CD14-positive monocyte (primary cell): ENCODE measurements around the gene CMPK1. TPM values are rescaled to one million over a fixed set of nuclear protein-coding genes. Genes with fewer than 3 reads are reported as not detected.

Source experiments
- DNase-seq, 3 donors: peaks; one replicate each; pipeline ENCODE4 v3.0.0-alpha.2; 2011 to 2022
- H2AFZ ChIP-seq: 2 replicates; pipeline ENCODE4 v1.6.0; 2012; ENCODE audit warnings: mild to moderate bottlenecking, low read depth, low read length, inconsistent platforms; ENCODE audit not compliant: insufficient read depth, poor library complexity, severe bottlenecking
- H3K27ac ChIP-seq, 2 donors: 1 replicate in 1 of 2; 2 replicates in 1 of 2; pipeline ENCODE4 v1.5.1; 2012 to 2013; ENCODE audit warnings: low read length in 2 of 2, control low read depth in 1 of 2, inconsistent platforms in 1 of 2, low read depth in 1 of 2, mild to moderate bottlenecking in 1 of 2
- H3K27me3 ChIP-seq, 2 donors: one replicate each; pipeline versions ENCODE4 v1.6.0 to v1.6.1; 2011 to 2013; ENCODE audit warnings: low read length in 2 of 2; ENCODE audit not compliant: control insufficient read depth in 2 of 2, insufficient read depth in 2 of 2
- H3K36me3 ChIP-seq, 2 donors: replicated peaks in 1 of 2; 1 replicate in 1 of 2; 2 replicates in 1 of 2; pipeline versions ENCODE4 v1.5.1 to v1.6.1; 2012 to 2013; ENCODE audit warnings: low read length in 2 of 2, control low read depth in 1 of 2, inconsistent platforms in 1 of 2, mild to moderate bottlenecking in 1 of 2; ENCODE audit not compliant: insufficient read depth in 2 of 2, control insufficient read depth in 1 of 2
- H3K4me1 ChIP-seq, 2 donors: 1 replicate in 1 of 2; 2 replicates in 1 of 2; pipeline versions ENCODE4 v1.5.1 to v1.6.1; 2012 to 2013; ENCODE audit warnings: low read length in 2 of 2, control low read depth in 1 of 2, inconsistent platforms in 1 of 2, mild to moderate bottlenecking in 1 of 2, moderate library complexity in 1 of 2; ENCODE audit not compliant: insufficient read depth in 2 of 2, control insufficient read depth in 1 of 2
- H3K4me2 ChIP-seq: replicated peaks from 2 replicates; pipeline ENCODE3; 2012; ENCODE audit warnings: low read length, moderate library complexity, mild to moderate bottlenecking; ENCODE audit not compliant: poor library complexity, severe bottlenecking; ENCODE audit errors: extremely low read depth
- H3K4me3 ChIP-seq, 3 experiments: fragments of 200-600 bp in 1 of 3; sonication (generic) in 1 of 3; replicated peaks in 1 of 3; 1 replicate in 2 of 3; 2 replicates in 1 of 3; pipeline ENCODE4 v1.5.1; 2011 to 2013; ENCODE audit warnings: low read length in 3 of 3, mild to moderate bottlenecking in 3 of 3, control low read depth in 2 of 3, low read depth in 2 of 3, inconsistent platforms in 1 of 3, moderate library complexity in 1 of 3
- H3K79me2 ChIP-seq: 2 replicates; pipeline ENCODE4 v1.6.0; 2012; ENCODE audit warnings: mild to moderate bottlenecking, control low read depth, inconsistent platforms, low read length, moderate library complexity; ENCODE audit not compliant: insufficient read depth
- H3K9ac ChIP-seq: 2 replicates; pipeline ENCODE4 v1.6.0; 2017; ENCODE audit warnings: low read length, mild to moderate bottlenecking; ENCODE audit not compliant: insufficient read depth, poor library complexity, severe bottlenecking
- H3K9me3 ChIP-seq, 2 donors: replicated peaks in 1 of 2; 1 replicate in 1 of 2; 2 replicates in 1 of 2; pipeline versions ENCODE4 v1.5.1 to v1.6.1; 2012 to 2013; ENCODE audit warnings: low read length in 2 of 2, control low read depth in 1 of 2; ENCODE audit not compliant: control insufficient read depth in 1 of 2, insufficient read depth in 1 of 2
- H4K20me1 ChIP-seq: 2 replicates; pipeline ENCODE4 v1.6.0; 2012; ENCODE audit warnings: mild to moderate bottlenecking, low read length, control low read depth, moderate library complexity; ENCODE audit not compliant: insufficient read depth
- H3K27ac Mint-ChIP-seq, 7 donors: one replicate each; pipeline ENCODE4 v1.8.0; 2020; ENCODE audit warnings: mild to moderate bottlenecking in 7 of 7, mixed read lengths in 7 of 7, moderate library complexity in 6 of 7, inconsistent platforms in 2 of 7
- H3K27me3 Mint-ChIP-seq, 3 donors: one replicate each; pipeline ENCODE4 v1.8.0; 2021 to 2022; ENCODE audit warnings: low read depth in 3 of 3, mild to moderate bottlenecking in 3 of 3, mixed read lengths in 3 of 3, moderate library complexity in 3 of 3, inconsistent platforms in 1 of 3
- H3K36me3 Mint-ChIP-seq, 2 donors: one replicate each; pipeline ENCODE4 v1.8.0; 2020; ENCODE audit warnings: mixed read lengths in 2 of 2, inconsistent platforms in 1 of 2, mild to moderate bottlenecking in 1 of 2
- H3K4me1 Mint-ChIP-seq: one replicate; pipeline ENCODE4 v1.8.0; 2020; ENCODE audit warnings: mild to moderate bottlenecking, mixed read lengths
- H3K4me3 Mint-ChIP-seq, 2 donors: one replicate each; pipeline ENCODE4 v1.8.0; 2020; ENCODE audit warnings: mild to moderate bottlenecking in 2 of 2, mixed read lengths in 2 of 2, moderate library complexity in 1 of 2
- H3K9me3 Mint-ChIP-seq, 7 donors: one replicate each; pipeline ENCODE4 v1.8.0; 2020 to 2022; ENCODE audit warnings: mixed read lengths in 7 of 7, mild to moderate bottlenecking in 6 of 7, moderate library complexity in 6 of 7, inconsistent platforms in 2 of 7
- WGBS: methylation state at CpG from one replicate; pipeline ENCODE4 v1.1.5; 2013; ENCODE audit warnings: missing lambda C conversion rate; ENCODE audit not compliant: insufficient coverage; 5-methylcytosine and 5-hydroxymethylcytosine counted together
- intact Hi-C, 2 donors: fragments of 100-400 bp; cut with micrococcal nuclease; formaldehyde crosslinking; loops; one replicate each; pipeline versions ENCODE4 v1.15.0 to v1.15.1; 2023
- polyA plus RNA-seq, 3 donors: library from polyadenylated mRNA; depleted of rRNA in 1 of 3; unstranded in 2 of 3; stranded (reverse) in 1 of 3; fragments of 300-500 nt in 2 of 3; fragments of >200 nt in 1 of 3; fragmentation: Illumina TruSeq in 2 of 3; gene quantifications; 1 replicate in 2 of 3; 2 replicates in 1 of 3; pipeline ENCODE4 v1.2.3, GENCODE V29; 2012 to 2021
- TF ChIP-seq, protein P1 (sequence below): fragments of 200-600 bp; IDR thresholded peaks from one replicate; pipeline ENCODE4 v1.8.0; 2022; ENCODE audit warnings: antibody characterized with exemption, mild to moderate bottlenecking

The CMPK1 gene
- polyA plus RNA-seq, 3 donors: 17.4 to 67.6 (median 65.2) TPM

DNA sequence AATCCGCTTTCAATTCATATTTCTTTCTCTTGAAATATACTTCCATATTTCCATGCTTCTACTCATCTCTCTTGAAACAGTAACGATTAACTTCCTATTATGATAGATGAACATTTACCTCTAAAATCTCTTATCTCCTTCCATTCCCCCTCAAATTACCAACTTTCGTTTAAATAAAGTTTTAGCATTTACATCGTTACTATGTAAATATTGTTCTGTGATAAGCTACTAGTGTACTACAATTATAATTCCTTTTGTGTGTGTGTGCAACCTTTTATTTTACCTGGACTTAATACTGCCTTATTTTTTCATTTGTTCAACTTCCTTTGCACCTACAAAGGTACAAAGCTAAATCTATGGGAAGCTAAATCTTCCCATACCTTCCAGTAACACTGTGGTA is 87.0 kb downstream of the CMPK1 start:
- Histone ChIP-seq H2AFZ (no peak overlapping the region), H3K36me3 (no peaks in the 10 kb centered on the region), H3K4me1 (no peaks in the 10 kb centered on the region), H3K27me3 (peaks cover 47 to 58% of the 10 kb centered on the region in 2 donors), H3K9ac (no peak overlapping the region), H3K79me2 (no peaks in the 10 kb centered on the region), H3K9me3 (peaks cover 0 to 9% of the 10 kb centered on the region in 2 donors), H3K4me2 (no peak overlapping the region), H3K27ac (no peak overlapping the region), H3K4me3 (no peak overlapping the region), H4K20me1 (no peaks in the 10 kb centered on the region)
- Mint-ChIP-seq H3K4me3 (no peak overlapping the region), H3K9me3 (peaks cover 0 to 13% (median 3%) of the 10 kb centered on the region in 7 donors), H3K27ac (no peak overlapping the region), H3K27me3 (peaks cover 53 to 79% (median 63%) of the 10 kb centered on the region in 3 donors), H3K36me3 (no peaks in the 10 kb centered on the region), H3K4me1 (peaks cover 5% of the 10 kb centered on the region)
- no peak for DNase-seq
- intact Hi-C loops: no loop called here
- no CpG with 5 or more reads among the region's 4 CpGs for WGBS
- TF ChIP-seq, protein P1, sequence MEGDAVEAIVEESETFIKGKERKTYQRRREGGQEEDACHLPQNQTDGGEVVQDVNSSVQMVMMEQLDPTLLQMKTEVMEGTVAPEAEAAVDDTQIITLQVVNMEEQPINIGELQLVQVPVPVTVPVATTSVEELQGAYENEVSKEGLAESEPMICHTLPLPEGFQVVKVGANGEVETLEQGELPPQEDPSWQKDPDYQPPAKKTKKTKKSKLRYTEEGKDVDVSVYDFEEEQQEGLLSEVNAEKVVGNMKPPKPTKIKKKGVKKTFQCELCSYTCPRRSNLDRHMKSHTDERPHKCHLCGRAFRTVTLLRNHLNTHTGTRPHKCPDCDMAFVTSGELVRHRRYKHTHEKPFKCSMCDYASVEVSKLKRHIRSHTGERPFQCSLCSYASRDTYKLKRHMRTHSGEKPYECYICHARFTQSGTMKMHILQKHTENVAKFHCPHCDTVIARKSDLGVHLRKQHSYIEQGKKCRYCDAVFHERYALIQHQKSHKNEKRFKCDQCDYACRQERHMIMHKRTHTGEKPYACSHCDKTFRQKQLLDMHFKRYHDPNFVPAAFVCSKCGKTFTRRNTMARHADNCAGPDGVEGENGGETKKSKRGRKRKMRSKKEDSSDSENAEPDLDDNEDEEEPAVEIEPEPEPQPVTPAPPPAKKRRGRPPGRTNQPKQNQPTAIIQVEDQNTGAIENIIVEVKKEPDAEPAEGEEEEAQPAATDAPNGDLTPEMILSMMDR: no peak

GRCh38 chr1:47423872-47424271 is 90.3 kb downstream of the CMPK1 start:
- intact Hi-C loops: no loop called here
- peaks cover 2% of the 10 kb centered on the region for H3K4me1 Mint-ChIP-seq

More at GRCh38 chr1:47423872-47424271, 90.3 kb downstream of the CMPK1 start:
- peaks cover 24 to 33% of the 10 kb centered on the region in 2 donors for H3K27me3 ChIP-seq
- WGBS: no CpG with 5 or more reads among the region's 2 CpGs
- no peak overlapping the region for H3K27ac ChIP-seq
- H2AFZ ChIP-seq: no peak overlapping the region
- no peaks in the 10 kb centered on the region for H3K36me3 Mint-ChIP-seq
- TF ChIP-seq, protein P1: no peak
- H3K4me3 Mint-ChIP-seq: no peak overlapping the region
- no peak overlapping the region for H3K4me2 ChIP-seq
- H3K36me3 ChIP-seq: no peaks in the 10 kb centered on the region
- peaks cover 0 to 2% (median 0%) of the 10 kb centered on the region in 7 donors for H3K9me3 Mint-ChIP-seq
- peak overlapping the region in 1 of 7 donors; percentile 70 for H3K27ac Mint-ChIP-seq
- no peak overlapping the region for H3K9ac ChIP-seq
- DNase-seq: no peak
- H3K79me2 ChIP-seq: no peaks in the 10 kb centered on the region
- H3K4me3 ChIP-seq: no peak overlapping the region
- no peaks in the 10 kb centered on the region for H3K4me1 ChIP-seq
- no peaks in the 10 kb centered on the region for H4K20me1 ChIP-seq
- H3K9me3 ChIP-seq: no peaks in the 10 kb centered on the region
- H3K27me3 Mint-ChIP-seq: peaks cover 34 to 59% (median 45%) of the 10 kb centered on the region in 3 donors
